GM18519 (cell line): Measurements from ENCODE around the gene CABYR.
A peak's percentile ranks its signal among the peaks of the same experiment; 100 is the strongest.

ENCODE experiments used
- ATAC-seq: cut with Tn5 transposase; IDR thresholded peaks from one replicate; pipeline ENCODE4 v1.9.1; 2021; ENCODE audit warnings: mild to moderate bottlenecking, moderate library complexity; ENCODE audit not compliant: unreplicated experiment, low FRiP score

Gene CABYR

DNA sequence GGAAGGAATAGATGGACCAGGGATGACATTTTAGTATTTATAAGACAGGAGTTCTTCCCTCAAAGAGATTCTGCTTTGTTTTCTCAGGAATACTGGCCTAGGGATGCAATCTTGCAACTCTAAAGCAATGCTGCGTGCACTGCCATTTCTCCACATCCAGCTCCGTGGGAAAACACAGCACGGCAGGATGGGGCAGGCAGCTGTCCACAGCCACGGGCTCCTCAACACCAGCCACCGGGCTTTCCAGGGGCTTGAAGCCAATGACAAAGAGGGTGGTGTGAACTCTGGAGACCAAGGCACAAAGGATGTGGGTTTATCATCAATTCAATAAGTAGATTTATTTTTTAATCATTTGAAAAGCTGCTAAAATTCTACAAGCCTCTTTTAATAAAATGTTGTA, 49.3 kb downstream of the CABYR start:
- no peak for ATAC-seq

GRCh38 chr18:24189007-24189528, 50.2 kb downstream of the CABYR start:
- ATAC-seq: peak; percentile 83

DNA sequence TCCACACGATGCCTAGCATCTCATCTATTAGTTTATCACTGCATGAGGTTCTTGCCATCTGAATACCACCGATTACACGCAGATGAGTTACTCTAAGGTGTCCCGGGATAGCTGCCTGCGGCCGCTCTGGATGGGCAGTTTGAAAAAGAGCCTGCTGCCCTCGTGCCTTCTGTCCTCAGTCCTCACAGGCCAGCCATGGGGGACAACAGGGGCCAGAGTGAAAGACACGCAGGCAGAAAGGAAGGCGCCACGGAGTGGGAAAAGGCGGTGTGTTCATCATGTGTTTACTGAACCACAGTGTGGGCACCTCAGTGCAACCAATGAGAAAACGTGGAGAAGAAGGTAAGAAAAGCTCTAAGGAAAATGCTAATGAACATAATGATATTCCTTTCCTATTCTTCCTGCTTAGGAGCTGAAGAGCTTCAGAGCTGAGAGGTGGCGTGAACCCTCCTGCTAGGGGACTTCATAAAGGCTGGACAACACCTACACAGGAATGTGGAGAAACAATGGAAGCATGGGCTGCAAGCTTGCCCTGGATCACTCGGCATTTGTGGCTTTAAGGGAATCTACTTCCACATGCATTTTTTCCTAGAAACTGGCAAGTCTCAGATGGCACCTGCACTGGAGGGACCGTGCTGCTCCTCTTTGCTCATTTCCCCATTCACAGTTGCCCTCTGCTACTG, 50.9 kb downstream of the CABYR start:
- no peak for ATAC-seq

GRCh38 chr18:24190590-24190989, 51.7 kb downstream of the CABYR start:
- no peak for ATAC-seq

DNA sequence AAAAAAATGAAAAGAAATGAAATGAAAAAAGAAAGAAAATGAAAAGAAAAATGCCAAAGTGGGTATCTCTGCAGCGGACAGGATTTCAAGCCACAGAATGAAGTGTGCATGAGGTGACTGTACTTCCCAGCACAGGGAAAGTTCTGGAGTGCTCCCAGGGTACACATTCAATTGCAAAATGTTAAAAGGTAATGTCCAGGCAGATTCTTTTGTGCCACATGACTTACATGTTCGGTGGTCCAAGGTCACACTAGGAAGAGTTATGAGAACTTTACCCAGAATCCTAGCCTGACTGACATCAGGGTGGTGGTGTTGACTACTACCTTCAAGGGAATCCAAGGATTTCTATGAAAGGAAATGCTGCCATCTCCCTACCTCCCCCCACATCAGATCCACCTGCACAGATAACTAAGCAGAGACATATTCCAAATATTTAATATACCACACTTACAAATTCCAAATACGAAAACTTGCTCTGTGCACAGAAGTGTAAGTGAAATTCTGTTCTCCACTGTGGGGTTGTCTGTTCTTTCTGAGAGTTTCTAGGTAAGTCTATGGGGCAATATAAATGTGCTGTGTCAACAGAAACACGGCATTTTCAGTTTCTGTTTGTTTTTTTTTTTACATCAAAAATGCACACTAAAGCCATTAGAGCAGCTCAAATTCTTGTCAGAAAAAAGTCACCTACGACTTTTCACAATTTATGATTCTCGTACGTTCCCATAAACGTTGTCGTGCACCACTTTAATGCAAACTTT, 56.6 kb downstream of the CABYR start:
- no peak for ATAC-seq

DNA sequence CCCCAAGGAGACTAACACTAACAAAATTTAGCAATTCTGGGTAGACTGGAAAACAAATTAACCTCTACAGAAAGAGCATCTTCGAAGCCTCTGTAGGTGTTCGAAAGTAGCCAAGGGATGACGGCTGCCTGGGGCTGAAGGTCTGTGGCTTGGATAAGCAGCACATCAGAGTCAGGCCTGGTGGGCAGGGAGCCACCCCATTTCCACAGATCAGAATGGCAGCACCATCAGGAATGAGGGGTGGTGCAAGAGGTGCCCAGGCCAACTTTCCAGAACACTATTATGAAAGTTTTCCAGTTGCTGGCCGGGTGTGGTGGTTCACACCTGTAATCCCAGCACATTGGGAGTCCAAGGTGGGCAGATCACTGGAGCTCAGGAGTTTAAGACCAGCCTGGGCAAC, 57.9 kb downstream of the CABYR start:
- ATAC-seq: no peak

GRCh38 chr18:24197412-24197811, 58.5 kb downstream of the CABYR start:
- no peak for ATAC-seq

DNA sequence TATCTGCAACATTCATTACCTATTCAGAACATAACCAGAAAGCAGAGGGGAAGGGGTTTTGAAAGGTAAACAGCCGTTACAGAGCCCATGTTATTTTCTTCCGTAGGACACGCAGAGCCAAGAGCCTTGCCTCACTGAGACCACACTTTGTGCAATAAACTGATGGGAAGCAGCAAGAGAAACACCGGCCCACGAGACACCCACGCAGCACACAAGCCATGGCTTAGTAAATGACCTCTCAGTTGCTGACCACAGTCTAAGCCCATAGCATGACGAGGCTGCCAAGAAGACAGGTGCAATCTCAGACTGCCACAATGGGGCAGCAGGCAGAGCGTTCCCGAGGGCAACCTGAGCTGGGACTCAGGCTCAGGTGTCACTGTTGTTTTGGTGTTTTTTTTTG, 59.6 kb downstream of the CABYR start:
- ATAC-seq: no peak

DNA sequence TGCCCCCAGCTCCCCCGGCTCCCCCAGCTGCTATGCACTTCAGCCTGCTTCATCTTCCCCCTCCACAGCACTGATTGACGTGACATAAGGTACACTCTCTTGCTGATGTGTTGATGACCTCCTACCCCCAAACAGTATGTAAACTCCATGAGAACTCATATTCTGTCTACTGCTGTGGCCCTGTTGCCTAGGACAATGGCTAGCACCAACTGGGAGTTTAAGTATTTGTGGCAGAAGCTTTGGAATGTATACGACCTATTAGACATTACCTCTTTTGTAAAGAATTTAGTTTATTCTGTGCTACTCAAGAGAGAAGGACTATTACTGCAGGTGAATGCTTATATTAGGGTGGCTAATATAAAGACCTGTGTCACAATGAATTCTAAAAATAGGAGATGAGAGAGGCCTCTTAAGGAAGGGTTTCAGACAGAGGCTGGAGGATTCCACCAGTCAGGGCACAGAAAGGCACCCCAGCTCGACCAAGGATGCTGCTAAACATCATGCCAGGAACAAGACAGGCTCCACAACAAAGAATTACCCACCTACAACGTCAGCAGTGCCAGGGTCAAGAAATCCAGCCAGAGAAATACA, 60.6 kb downstream of the CABYR start:
- no peak for ATAC-seq

GRCh38 chr18:24200494-24201290, 61.8 kb downstream of the CABYR start:
- no peak for ATAC-seq

DNA sequence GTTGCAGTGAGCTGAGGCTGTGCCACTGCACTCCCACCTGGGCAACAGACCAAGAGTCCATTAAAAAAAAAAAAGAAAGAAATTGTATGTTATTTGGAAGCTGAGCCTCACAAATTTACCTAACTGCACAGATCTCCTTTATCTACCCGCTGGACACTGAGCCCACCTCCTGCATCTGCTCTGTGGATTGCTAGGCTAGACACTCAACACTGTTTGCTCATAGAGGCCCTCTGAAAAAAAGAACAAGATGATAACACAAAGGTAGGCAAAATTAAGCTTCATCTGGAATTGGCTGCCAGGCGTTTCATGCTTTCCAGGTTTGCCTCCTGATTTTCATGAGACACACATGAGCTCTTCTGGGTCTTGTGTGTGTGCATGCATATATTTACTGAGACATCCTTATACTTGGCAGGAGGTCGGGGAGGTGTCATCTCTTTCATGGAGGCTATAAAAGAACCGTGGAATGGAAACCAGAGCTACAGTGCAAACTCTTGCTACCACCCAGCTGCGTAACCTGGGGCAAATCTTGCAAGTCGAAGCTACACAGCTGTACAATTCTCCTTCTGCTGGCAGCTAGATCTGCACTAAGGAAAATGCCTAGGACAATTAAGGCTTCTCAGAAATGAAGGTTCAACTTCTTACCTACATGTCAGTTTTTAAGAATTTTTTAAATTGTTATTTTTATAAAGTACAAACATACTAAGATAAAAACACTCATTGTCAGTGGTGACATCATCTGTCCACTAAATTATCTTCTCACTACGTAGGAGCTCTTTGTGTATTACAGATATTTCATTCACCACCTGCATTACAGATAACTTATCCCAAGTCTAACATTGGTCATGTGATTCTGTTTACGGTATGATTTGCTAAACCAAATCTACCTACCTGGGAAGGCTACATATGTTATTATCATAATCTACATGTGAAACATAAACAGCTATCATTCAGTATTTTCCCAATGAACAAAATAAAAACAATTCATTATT, 63.1 kb downstream of the CABYR start:
- ATAC-seq: no peak

GRCh38 chr18:24204904-24205303, 66.0 kb downstream of the CABYR start:
- no peak for ATAC-seq

- no peak for ATAC-seq
These were observed 69.6 kb downstream of the CABYR start for GRCh38 chr18:24208270-24209035.

GRCh38 chr18:24209558-24209957, 70.7 kb downstream of the CABYR start:
- ATAC-seq: no peak
